ENCODE results near the gene SYNE1. TPM values are rescaled to one million over a fixed set of nuclear protein-coding genes. Genes with fewer than 3 reads are reported as not detected.
"Not testable (repeated sequence)": the region's sequence is repeated elsewhere in the genome, so short reads cannot be mapped to it uniquely, and the experiment has no call there.

SYNE1 gene
- total RNA-seq, 1 experiment from 2014 or later = 3.0 TPM

DNA sequence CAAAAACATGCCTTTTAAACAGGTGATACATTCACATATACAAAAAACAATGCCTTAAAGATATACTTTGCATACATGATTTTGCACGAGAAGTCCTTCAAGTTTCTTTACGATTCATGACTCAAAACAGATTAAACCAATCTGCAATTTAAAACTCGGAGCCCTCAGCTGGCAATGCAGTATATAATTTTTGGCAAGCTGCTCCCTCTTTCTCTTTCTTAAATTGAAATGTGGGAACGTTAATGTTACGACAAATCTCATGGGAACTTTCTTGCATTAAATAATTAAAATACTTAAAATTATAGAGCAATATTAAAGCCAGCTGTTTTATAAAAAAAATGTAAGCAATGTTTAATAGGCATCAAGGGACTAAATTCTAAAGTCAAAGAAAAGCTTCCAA is 495.1 kb downstream of the SYNE1 start:
- Histone ChIP-seq H2AK5ac (ENCODE audit: insufficient read length, low read length) (no peak overlapping the region), H3K23me2 (ENCODE audit: insufficient read length, low read depth, low read length, poor library complexity, severe bottlenecking) (no peaks in the 10 kb centered on the region), H3K27me3 (ENCODE audit: insufficient read depth, low read length) (no peaks in the 10 kb centered on the region), H3K14ac (ENCODE audit: insufficient read depth, low read length) (no peak overlapping the region), H3K79me1 (ENCODE audit: insufficient read depth, low read depth, low read length, poor library complexity, severe bottlenecking) (no peaks in the 10 kb centered on the region), H2BK12ac (ENCODE audit: insufficient read length, low read depth, low read length) (no peak overlapping the region), H4K20me1 (ENCODE audit: control insufficient read depth, insufficient read depth, insufficient read length) (no peaks in the 10 kb centered on the region), H3K4me1 (ENCODE audit: insufficient read depth, low read length) (no peaks in the 10 kb centered on the region), H3K27ac (ENCODE audit: insufficient read length, low read depth, low read length) (no peak overlapping the region), H3K4ac (ENCODE audit: low read depth, low read length) (no peak overlapping the region), H4K5ac (ENCODE audit: insufficient read length, low read depth, low read length) (no peak overlapping the region), H3K9ac (ENCODE audit: extremely low read depth, insufficient read length, low read length) (no peak overlapping the region), H2BK15ac (ENCODE audit: low read depth, low read length) (no peak overlapping the region), H2BK20ac (ENCODE audit: low read depth, low read length, poor library complexity, severe bottlenecking) (no peak overlapping the region), H2BK120ac (ENCODE audit: low read depth, low read length, poor library complexity, severe bottlenecking) (no peak overlapping the region), H2AFZ (ENCODE audit: low read length) (no peak overlapping the region), H3K9me3 (ENCODE audit: control insufficient read depth, low read depth, low read length) (no peaks in the 10 kb centered on the region), H2BK5ac (ENCODE audit: insufficient read length, low read length) (no peak overlapping the region), H3K18ac (ENCODE audit: insufficient read length, low read depth, low read length) (no peak overlapping the region), H3T11ph (ENCODE audit: low read length) (no peak overlapping the region), H3K79me2 (ENCODE audit: insufficient read depth, low read length) (no peaks in the 10 kb centered on the region), H3K4me2 (ENCODE audit: insufficient read depth, insufficient read length, low read length) (no peak overlapping the region), H3K23ac (ENCODE audit: insufficient read length, low read depth, low read length) (no peak overlapping the region), H4K8ac (replicated peaks; ENCODE audit: insufficient read length, low read depth, low read length) (no peak overlapping the region), H4K91ac (ENCODE audit: insufficient read length, low read depth, low read length) (no peak overlapping the region), H3K56ac (ENCODE audit: insufficient read length, low read depth, low read length) (no peak overlapping the region)
- Mint-ChIP-seq H3K9me3 (no peaks in the 10 kb centered on the region), H3K36me3 (ENCODE audit: insufficient read depth in 1 of 3, low read depth in 3 of 3) (no peaks in the 10 kb centered on the region), H3K27me3 (ENCODE audit: low read depth) (no peaks in the 10 kb centered on the region), H3K4me3 (no peak overlapping the region), H3K4me1 (peaks cover 4 to 6% of the 10 kb centered on the region in 2 experiments; a peak in 3 of 4 replicates), H3K27ac (no peak overlapping the region)
- TF ChIP-seq, protein P1, sequence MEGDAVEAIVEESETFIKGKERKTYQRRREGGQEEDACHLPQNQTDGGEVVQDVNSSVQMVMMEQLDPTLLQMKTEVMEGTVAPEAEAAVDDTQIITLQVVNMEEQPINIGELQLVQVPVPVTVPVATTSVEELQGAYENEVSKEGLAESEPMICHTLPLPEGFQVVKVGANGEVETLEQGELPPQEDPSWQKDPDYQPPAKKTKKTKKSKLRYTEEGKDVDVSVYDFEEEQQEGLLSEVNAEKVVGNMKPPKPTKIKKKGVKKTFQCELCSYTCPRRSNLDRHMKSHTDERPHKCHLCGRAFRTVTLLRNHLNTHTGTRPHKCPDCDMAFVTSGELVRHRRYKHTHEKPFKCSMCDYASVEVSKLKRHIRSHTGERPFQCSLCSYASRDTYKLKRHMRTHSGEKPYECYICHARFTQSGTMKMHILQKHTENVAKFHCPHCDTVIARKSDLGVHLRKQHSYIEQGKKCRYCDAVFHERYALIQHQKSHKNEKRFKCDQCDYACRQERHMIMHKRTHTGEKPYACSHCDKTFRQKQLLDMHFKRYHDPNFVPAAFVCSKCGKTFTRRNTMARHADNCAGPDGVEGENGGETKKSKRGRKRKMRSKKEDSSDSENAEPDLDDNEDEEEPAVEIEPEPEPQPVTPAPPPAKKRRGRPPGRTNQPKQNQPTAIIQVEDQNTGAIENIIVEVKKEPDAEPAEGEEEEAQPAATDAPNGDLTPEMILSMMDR (conservative IDR thresholded peaks at IDR 0.05) = no peak
- no CpG with 5 or more reads among the region's 5 CpGs for WGBS (ENCODE audit: extremely low coverage, insufficient read length, low lambda C conversion rate)
- no peak for DNase-seq

DNA sequence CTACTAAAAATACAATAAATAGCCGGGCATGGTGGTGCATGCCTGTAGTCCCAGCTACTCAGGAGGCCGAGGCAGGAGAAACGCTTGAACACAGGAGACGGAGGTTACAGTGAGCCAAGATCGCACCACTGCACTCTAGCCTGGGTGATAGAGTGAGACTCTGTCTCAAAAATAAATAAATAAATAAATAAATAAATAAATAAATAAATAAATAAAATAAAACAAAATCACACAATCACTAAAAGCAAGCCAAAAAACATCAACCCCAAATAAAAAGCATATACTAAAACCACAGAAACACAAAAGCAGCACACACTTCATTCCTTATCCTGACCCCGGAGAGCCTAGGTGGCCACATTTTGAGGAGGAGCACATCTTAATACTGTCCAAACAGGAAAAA is 498.8 kb downstream of the SYNE1 start:
- not testable (repeated sequence) for H3T11ph ChIP-seq (ENCODE audit: low read length); H3K4me1 ChIP-seq (ENCODE audit: insufficient read depth, low read length); H3K14ac ChIP-seq (ENCODE audit: insufficient read depth, low read length); H3K18ac ChIP-seq (ENCODE audit: insufficient read length, low read depth, low read length); H3K4me3 Mint-ChIP-seq; H2BK5ac ChIP-seq (ENCODE audit: insufficient read length, low read length); H3K4me2 ChIP-seq (ENCODE audit: insufficient read depth, insufficient read length, low read length); H3K4me1 Mint-ChIP-seq; H3K9me3 ChIP-seq (ENCODE audit: control insufficient read depth, low read depth, low read length); H4K8ac ChIP-seq (replicated peaks; ENCODE audit: insufficient read length, low read depth, low read length); H2AK5ac ChIP-seq (ENCODE audit: insufficient read length, low read length); H3K4ac ChIP-seq (ENCODE audit: low read depth, low read length); H4K91ac ChIP-seq (ENCODE audit: insufficient read length, low read depth, low read length); H3K27me3 Mint-ChIP-seq (ENCODE audit: low read depth); H3K9ac ChIP-seq (ENCODE audit: extremely low read depth, insufficient read length, low read length); H3K79me2 ChIP-seq (ENCODE audit: insufficient read depth, low read length); DNase-seq; H2AFZ ChIP-seq (ENCODE audit: low read length); H2BK120ac ChIP-seq (ENCODE audit: low read depth, low read length, poor library complexity, severe bottlenecking); H3K23ac ChIP-seq (ENCODE audit: insufficient read length, low read depth, low read length); H2BK20ac ChIP-seq (ENCODE audit: low read depth, low read length, poor library complexity, severe bottlenecking); H4K5ac ChIP-seq (ENCODE audit: insufficient read length, low read depth, low read length); H3K23me2 ChIP-seq (ENCODE audit: insufficient read length, low read depth, low read length, poor library complexity, severe bottlenecking); H2BK12ac ChIP-seq (ENCODE audit: insufficient read length, low read depth, low read length); H3K27ac Mint-ChIP-seq; H2BK15ac ChIP-seq (ENCODE audit: low read depth, low read length); H3K27ac ChIP-seq (ENCODE audit: insufficient read length, low read depth, low read length); H3K36me3 Mint-ChIP-seq (ENCODE audit: insufficient read depth in 1 of 3, low read depth in 3 of 3); H4K20me1 ChIP-seq (ENCODE audit: control insufficient read depth, insufficient read depth, insufficient read length); H3K9me3 Mint-ChIP-seq; H3K27me3 ChIP-seq (ENCODE audit: insufficient read depth, low read length); H3K79me1 ChIP-seq (ENCODE audit: insufficient read depth, low read depth, low read length, poor library complexity, severe bottlenecking); H3K56ac ChIP-seq (ENCODE audit: insufficient read length, low read depth, low read length)
- WGBS (ENCODE audit: extremely low coverage, insufficient read length, low lambda C conversion rate) = no CpG with 5 or more reads among the region's 6 CpGs
